TTC549 (cell line): ENCODE measurements around the gene KTN1.

Experiments used
- FAIRE-seq: peaks from 2 replicates; lab custom pipeline; 2012; peaks lifted over from hg19 to GRCh38; lab: Jason Lieb, UNC

KTN1 gene, protein sequence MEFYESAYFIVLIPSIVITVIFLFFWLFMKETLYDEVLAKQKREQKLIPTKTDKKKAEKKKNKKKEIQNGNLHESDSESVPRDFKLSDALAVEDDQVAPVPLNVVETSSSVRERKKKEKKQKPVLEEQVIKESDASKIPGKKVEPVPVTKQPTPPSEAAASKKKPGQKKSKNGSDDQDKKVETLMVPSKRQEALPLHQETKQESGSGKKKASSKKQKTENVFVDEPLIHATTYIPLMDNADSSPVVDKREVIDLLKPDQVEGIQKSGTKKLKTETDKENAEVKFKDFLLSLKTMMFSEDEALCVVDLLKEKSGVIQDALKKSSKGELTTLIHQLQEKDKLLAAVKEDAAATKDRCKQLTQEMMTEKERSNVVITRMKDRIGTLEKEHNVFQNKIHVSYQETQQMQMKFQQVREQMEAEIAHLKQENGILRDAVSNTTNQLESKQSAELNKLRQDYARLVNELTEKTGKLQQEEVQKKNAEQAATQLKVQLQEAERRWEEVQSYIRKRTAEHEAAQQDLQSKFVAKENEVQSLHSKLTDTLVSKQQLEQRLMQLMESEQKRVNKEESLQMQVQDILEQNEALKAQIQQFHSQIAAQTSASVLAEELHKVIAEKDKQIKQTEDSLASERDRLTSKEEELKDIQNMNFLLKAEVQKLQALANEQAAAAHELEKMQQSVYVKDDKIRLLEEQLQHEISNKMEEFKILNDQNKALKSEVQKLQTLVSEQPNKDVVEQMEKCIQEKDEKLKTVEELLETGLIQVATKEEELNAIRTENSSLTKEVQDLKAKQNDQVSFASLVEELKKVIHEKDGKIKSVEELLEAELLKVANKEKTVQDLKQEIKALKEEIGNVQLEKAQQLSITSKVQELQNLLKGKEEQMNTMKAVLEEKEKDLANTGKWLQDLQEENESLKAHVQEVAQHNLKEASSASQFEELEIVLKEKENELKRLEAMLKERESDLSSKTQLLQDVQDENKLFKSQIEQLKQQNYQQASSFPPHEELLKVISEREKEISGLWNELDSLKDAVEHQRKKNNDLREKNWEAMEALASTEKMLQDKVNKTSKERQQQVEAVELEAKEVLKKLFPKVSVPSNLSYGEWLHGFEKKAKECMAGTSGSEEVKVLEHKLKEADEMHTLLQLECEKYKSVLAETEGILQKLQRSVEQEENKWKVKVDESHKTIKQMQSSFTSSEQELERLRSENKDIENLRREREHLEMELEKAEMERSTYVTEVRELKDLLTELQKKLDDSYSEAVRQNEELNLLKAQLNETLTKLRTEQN (N-terminal part only)

GRCh38 chr14:55579724-55580469 lies at the start of gene KTN1:
KTN1 (plus strand) TSS chr14:55580207; CDS start chr14:55612049, 31,842 bp downstream.
- FAIRE-seq: no peak

GRCh38 chr14:55530464-55530863 lies 49.5 kb upstream of the KTN1 start:
- FAIRE-seq: no peak

GRCh38 chr14:55532645-55533344 lies 47.2 kb upstream of the KTN1 start:
- no peak for FAIRE-seq

- no peak for FAIRE-seq
These were observed 46.0 kb upstream of the KTN1 start for GRCh38 chr14:55533960-55534359.

DNA sequence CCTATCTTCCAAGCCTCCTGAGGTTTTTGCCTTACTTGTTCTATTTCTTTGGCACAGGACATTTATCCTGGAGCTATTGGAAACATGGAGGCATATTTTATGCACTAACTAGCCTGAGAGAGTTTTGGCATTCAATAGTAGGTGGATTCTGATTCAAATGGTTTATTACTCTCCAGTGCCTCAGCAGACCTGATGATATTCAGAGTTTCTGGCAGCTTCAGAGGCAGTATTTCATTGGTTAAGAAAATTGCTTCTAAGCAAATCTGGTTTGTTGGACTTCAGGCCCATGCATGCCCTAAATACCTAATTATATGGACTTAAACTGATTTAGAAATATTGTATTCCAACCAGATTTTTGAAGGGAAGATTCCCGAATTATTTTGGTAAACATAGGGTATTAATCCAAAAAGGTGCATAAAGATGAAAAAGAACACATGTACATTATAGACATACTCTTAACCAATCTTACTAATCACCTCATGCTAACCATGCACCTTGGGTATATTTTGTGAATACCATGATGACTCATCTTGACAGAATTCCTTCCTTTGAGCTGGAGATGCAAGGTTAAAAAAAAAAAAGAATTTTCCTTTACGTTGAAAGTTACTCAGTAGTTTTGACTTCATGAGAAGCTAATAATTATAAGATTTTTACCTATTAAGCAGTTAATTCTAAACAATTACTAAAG lies 44.3 kb upstream of the KTN1 start:
- FAIRE-seq: no peak

DNA sequence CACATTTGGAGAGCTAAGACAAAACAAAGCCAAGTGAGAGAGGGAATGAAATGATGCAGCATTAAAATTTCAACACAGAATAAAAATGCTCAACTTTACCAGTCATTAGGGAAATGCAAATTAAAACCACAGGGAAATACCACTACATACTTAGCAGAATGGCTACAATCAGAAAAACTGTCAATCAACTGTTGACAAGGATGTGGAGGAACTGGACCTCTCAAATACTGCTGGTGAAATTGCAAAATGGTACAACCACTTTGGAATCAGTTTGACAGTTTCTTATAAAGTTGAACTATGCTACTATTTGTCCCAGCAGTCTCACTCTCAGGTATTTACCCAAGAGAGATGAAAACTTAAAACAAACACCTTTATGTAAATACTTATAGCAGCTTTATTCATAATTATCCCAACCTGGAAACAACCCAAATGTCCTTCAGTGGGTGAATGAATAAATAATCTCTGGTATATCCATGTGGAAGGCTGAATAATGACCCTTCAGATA lies 43.8 kb upstream of the KTN1 start:
- FAIRE-seq: no peak

DNA sequence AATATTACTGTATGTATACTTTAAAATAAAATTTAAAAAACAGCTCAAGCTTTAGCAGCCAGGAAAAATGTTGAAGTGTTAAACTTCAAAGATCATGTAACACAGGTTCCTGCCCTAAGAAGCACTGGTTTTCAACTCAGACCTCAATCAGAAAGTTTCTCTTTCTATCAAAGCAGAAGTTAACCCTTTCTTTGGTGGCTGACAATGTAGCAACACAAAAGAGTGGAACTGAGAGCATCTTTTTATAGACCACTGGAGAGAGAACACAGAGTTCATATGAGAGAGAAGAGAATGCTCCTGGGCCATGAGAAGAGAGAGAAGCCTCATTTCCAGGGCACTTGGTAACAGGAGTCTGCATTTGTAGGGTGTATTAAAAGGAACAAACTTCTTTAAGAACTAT lies 42.2 kb upstream of the KTN1 start:
- FAIRE-seq: no peak

GRCh38 chr14:55539975-55540374 lies 40.0 kb upstream of the KTN1 start:
- FAIRE-seq: no peak

GRCh38 chr14:55540847-55541773 lies 38.9 kb upstream of the KTN1 start:
- no peak for FAIRE-seq

DNA sequence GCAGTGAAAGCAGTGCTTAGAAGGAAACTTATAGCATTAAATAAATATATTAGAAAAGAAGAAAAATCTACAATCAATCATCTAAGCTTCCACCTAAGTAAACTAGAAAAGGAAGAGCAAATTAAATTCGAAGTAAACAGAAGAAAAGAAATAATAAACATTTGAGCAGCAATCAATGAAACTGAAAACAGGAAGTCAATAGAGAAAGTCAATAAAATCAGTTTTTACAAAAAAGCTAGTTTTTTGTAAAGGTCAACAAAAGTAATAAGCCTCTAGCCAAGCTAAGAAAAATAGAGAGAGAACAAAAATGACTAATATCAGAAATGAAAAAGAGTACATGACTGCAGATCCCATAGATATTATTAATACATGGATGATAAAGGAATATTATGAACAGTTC lies 34.2 kb upstream of the KTN1 start:
- no peak for FAIRE-seq

- no peak for FAIRE-seq
These were observed 33.7 kb upstream of the KTN1 start for GRCh38 chr14:55546212-55546874.

DNA sequence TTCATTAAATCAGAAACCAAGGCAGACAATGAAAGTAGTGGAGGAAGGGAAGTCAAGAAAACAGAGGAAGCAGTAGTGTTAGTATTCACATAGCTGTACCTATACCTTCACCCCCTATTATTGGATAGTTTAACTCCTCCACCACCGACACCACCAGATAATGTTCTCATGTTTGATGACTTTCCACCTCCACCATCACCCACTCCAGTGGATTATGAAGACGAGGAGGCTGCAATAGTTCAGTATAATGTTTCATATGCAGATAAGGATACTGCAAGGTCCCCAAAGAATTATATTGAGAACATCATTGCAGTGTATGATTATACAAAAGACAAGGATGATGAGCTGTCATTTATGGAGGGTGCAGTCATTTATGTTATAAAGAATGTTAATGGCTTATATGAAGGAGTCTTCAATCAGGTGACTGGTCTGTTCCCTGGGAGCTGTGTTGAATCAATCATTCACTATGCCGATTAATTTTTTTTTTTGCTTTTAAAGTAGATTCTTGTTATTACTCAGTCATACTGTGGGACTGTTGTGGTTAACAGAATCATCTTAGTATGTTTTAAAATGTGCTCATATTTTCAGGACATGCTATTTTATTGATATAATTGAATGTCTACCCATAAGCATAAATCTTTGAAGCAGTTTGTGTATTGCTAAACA lies 32.2 kb upstream of the KTN1 start:
- FAIRE-seq: no peak

- no peak for FAIRE-seq
These were observed 26.2 kb upstream of the KTN1 start for GRCh38 chr14:55553791-55554190.

GRCh38 chr14:55556929-55557623 lies 22.9 kb upstream of the KTN1 start:
- FAIRE-seq: no peak

- FAIRE-seq: no peak
These were observed 17.9 kb upstream of the KTN1 start for GRCh38 chr14:55562135-55562534.

DNA sequence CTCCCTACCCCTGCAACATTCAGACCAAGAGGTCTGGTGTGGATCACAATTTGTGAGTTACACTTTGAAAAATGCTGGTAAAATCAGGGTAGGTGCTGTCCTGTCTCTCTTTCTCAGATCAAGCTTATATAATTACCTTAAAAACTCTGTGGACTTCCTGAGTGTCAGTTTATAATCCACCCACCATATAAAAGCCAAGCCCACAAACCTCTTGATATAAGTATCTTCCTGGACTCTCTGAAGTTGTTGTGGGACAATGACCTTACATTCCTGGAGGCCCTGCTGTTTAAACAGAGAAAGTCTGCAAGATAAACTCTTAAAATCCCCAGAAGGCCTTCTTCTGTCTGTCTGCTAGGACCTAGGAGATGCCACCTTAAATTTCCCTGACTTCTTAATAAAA lies 11.4 kb upstream of the KTN1 start:
- no peak for FAIRE-seq

- FAIRE-seq: no peak
These were observed 8.7 kb upstream of the KTN1 start for GRCh38 chr14:55571125-55571889.
